Endodermal cell (in vitro differentiated cells): Measurements from ENCODE around the gene PITX2. TPM values are rescaled to one million over a fixed set of nuclear protein-coding genes. Genes with fewer than 3 reads are reported as not detected.

Experiments
- DNase-seq: peaks from one replicate; pipeline ENCODE4 v3.0.0-alpha.2; 2017
- H3K27ac ChIP-seq: 2 replicates; pipeline ENCODE4 v1.5.1; 2013; ENCODE audit warnings: mild to moderate bottlenecking, low read depth, low read length, moderate library complexity
- H3K27me3 ChIP-seq: 2 replicates; pipeline ENCODE4 v1.6.1; 2013; ENCODE audit warnings: mild to moderate bottlenecking, low read length, moderate library complexity; ENCODE audit not compliant: insufficient read depth, control insufficient read depth, poor library complexity, severe bottlenecking
- H3K36me3 ChIP-seq: 2 replicates; pipeline ENCODE4 v1.7.0; 2013; ENCODE audit warnings: mild to moderate bottlenecking, low read length, moderate library complexity; ENCODE audit not compliant: control insufficient read depth, insufficient read depth
- H3K4me1 ChIP-seq: one replicate; pipeline ENCODE4 v1.7.0; 2013; ENCODE audit warnings: low read length; ENCODE audit not compliant: control insufficient read depth, insufficient read depth
- H3K4me3 ChIP-seq: 2 replicates; pipeline ENCODE4 v1.5.1; 2013; ENCODE audit warnings: mild to moderate bottlenecking, low read length, moderate library complexity
- H3K9ac ChIP-seq: 2 replicates; pipeline ENCODE4 v1.6.1; 2013; ENCODE audit warnings: mild to moderate bottlenecking, low read length, moderate library complexity; ENCODE audit not compliant: poor library complexity, severe bottlenecking; ENCODE audit errors: extremely low read depth
- H3K9me3 ChIP-seq: 2 replicates; pipeline ENCODE4 v1.6.1; 2013; ENCODE audit warnings: mild to moderate bottlenecking, low read length, moderate library complexity; ENCODE audit not compliant: control insufficient read depth
- H3K27ac Mint-ChIP-seq: 2 replicates; pipeline ENCODE4 v1.8.0; 2020; ENCODE audit warnings: mixed read lengths
- H3K27me3 Mint-ChIP-seq: 2 replicates; pipeline ENCODE4 v1.8.0; 2021; ENCODE audit warnings: mild to moderate bottlenecking, mixed read lengths; ENCODE audit not compliant: insufficient read depth
- H3K36me3 Mint-ChIP-seq: 2 replicates; pipeline ENCODE4 v1.8.0; 2020; ENCODE audit warnings: low read depth, mixed read lengths
- H3K4me1 Mint-ChIP-seq: 2 replicates; pipeline ENCODE4 v1.8.0; 2020; ENCODE audit warnings: mixed read lengths
- H3K4me3 Mint-ChIP-seq: 2 replicates; pipeline ENCODE4 v1.8.0; 2020; ENCODE audit warnings: mild to moderate bottlenecking, moderate library complexity, mixed read lengths
- H3K9me3 Mint-ChIP-seq: 2 replicates; pipeline ENCODE4 v1.8.0; 2020; ENCODE audit warnings: mild to moderate bottlenecking, mixed read lengths
- WGBS, 2 experiments: methylation state at CpG; one replicate each; pipeline versions ENCODE4 v1.1.5 to v1.1.7; 2013; ENCODE audit warnings: missing lambda C conversion rate in 2 of 2, mixed read lengths in 1 of 2; ENCODE audit not compliant: insufficient coverage in 1 of 2, insufficient read length in 1 of 2; 5-methylcytosine and 5-hydroxymethylcytosine counted together
- total RNA-seq, 2 donors: library from RNA; stranded (reverse); fragmentation: NEBNext Ultra II Directional in 1 of 2; extraction: Animal tissue kit (Norgen Biotek cat#: 25700) in 1 of 2; gene quantifications; 2 replicates in 1 of 2; 3 replicates in 1 of 2; pipeline ENCODE4 v1.2.1, GENCODE V29; 2021
- TF ChIP-seq, protein P1 (sequence below): fragments of 200-600 bp; sonication (generic); conservative IDR thresholded peaks from 2 replicates; pipeline ENCODE4 v1.5.0; 2021; ENCODE audit warnings: antibody characterized with exemption, mild to moderate bottlenecking

Gene PITX2
- total RNA-seq, 2 donors from 2014 or later: 28.8 to 32.7 TPM

DNA sequence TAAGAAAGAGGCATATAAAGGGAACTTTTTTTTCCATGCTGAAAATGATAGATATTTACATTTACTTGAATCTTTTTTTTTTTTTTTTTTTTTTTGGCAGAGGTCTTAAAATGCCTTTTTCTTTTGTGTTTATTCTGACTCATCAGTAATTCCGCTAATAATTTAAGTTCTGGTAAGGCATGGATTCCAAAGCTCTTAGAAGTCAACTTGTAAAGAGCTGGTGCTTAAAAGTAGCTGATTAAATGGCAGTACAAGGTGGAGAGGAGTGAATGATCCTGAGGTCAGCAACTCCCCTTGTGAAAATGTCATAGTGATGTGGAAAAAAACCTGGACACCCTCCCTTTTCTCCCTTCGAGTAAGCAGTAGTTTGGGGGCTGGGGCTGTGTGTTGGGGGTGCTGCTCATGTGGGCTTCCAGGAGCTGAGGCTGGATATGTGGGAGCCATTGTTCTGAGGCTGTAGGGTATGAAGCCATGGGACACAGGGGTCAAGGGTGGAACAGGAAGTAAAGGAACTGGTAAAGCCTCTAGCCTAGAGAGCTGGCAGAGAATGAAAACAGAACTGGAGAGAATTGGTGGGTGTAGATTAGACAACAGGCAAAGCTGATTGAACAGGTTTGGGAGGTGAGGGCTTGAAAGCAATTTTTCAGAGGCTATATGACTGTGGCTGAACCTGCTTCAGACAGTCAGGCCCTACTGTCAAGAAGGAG is 41.0 kb upstream of the PITX2 start:
- Mint-ChIP-seq H3K9me3 (peaks cover 1% of the 10 kb centered on the region), H3K4me1 (no peaks in the 10 kb centered on the region), H3K36me3 (no peaks in the 10 kb centered on the region), H3K27me3 (peaks cover 7% of the 10 kb centered on the region), H3K27ac (no peak overlapping the region), H3K4me3 (no peak overlapping the region)
- no peaks in the 10 kb centered on the region for H3K9me3 ChIP-seq
- TF ChIP-seq, protein P1, sequence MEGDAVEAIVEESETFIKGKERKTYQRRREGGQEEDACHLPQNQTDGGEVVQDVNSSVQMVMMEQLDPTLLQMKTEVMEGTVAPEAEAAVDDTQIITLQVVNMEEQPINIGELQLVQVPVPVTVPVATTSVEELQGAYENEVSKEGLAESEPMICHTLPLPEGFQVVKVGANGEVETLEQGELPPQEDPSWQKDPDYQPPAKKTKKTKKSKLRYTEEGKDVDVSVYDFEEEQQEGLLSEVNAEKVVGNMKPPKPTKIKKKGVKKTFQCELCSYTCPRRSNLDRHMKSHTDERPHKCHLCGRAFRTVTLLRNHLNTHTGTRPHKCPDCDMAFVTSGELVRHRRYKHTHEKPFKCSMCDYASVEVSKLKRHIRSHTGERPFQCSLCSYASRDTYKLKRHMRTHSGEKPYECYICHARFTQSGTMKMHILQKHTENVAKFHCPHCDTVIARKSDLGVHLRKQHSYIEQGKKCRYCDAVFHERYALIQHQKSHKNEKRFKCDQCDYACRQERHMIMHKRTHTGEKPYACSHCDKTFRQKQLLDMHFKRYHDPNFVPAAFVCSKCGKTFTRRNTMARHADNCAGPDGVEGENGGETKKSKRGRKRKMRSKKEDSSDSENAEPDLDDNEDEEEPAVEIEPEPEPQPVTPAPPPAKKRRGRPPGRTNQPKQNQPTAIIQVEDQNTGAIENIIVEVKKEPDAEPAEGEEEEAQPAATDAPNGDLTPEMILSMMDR: no peak
- no peak overlapping the region for H3K27ac ChIP-seq
- H3K27me3 ChIP-seq: no peaks in the 10 kb centered on the region
- no peaks in the 10 kb centered on the region for H3K4me1 ChIP-seq
- H3K9ac ChIP-seq: no peak overlapping the region
- DNase-seq: no peak
- no peaks in the 10 kb centered on the region for H3K36me3 ChIP-seq
- WGBS, 2 experiments: 42% methylated on average over 2 of the region's 2 CpGs; no CpG with 5 or more reads in 1 of the 2 experiments
- no peak overlapping the region for H3K4me3 ChIP-seq

DNA sequence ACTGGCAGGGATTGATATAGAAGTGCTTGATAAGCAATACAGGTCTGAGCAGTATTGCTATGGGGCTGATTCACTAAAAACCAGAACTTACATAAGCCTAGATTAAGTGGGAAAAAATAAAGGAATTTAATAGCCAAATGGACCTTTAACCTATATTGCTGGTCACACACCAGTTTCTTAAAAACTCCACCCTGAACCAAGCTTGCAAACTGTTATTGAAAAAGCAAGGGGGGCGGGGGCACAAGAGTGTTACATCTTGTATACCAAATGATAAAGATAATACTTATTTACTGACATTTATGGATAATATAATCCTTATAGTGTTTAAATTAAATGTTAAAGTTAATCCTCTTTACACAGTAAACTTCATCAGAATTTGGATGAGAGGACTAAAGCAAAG is 40.3 kb upstream of the PITX2 start:
- Histone ChIP-seq H3K9me3 (no peaks in the 10 kb centered on the region), H3K4me3 (no peak overlapping the region), H3K27me3 (no peaks in the 10 kb centered on the region), H3K4me1 (no peaks in the 10 kb centered on the region), H3K27ac (no peak overlapping the region), H3K9ac (no peak overlapping the region), H3K36me3 (no peaks in the 10 kb centered on the region)
- DNase-seq: no peak
- no peak overlapping the region for H3K27ac Mint-ChIP-seq
- peaks cover 4% of the 10 kb centered on the region for H3K9me3 Mint-ChIP-seq
- TF ChIP-seq, protein P1: no peak
- whole genome bisulfite sequencing, 2 experiments: no CpG with 5 or more reads among the region's 1 CpG
- no peak overlapping the region for H3K4me3 Mint-ChIP-seq
- peaks cover 9% of the 10 kb centered on the region for H3K27me3 Mint-ChIP-seq
- no peaks in the 10 kb centered on the region for H3K4me1 Mint-ChIP-seq
- no peaks in the 10 kb centered on the region for H3K36me3 Mint-ChIP-seq

DNA sequence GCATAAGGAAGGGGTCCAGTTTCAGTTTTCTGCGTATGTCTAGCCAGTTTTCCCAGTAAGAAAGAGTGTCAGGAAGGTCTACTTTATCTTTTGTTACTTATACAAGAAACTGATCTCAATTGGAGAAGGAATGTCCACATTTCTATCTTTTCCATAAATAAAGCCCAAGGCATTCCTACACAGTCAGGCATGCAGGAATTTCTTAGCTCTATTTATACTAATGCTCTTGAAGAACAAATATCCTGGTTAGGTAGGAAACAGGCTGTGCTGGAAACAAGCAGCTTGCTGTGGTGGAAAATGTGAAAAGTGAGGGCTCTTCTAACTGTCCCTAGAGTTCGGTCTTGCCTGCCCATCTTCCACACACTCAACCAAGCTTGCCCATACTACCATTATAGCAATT is 37.9 kb upstream of the PITX2 start:
- H3K4me3 Mint-ChIP-seq: no peak overlapping the region
- no peaks in the 10 kb centered on the region for H3K27me3 ChIP-seq
- no peaks in the 10 kb centered on the region for H3K4me1 Mint-ChIP-seq
- H3K9me3 Mint-ChIP-seq: peaks cover 4% of the 10 kb centered on the region
- peaks cover 12% of the 10 kb centered on the region for H3K27me3 Mint-ChIP-seq
- H3K27ac ChIP-seq: no peak overlapping the region
- no peaks in the 10 kb centered on the region for H3K4me1 ChIP-seq
- DNase-seq: no peak
- TF ChIP-seq, protein P1: no peak
- no peaks in the 10 kb centered on the region for H3K36me3 ChIP-seq
- H3K27ac Mint-ChIP-seq: no peak overlapping the region
- WGBS, 2 experiments: 96% methylated on average over 2 of the region's 2 CpGs; no CpG with 5 or more reads in 1 of the 2 experiments
- H3K36me3 Mint-ChIP-seq: no peaks in the 10 kb centered on the region
- no peaks in the 10 kb centered on the region for H3K9me3 ChIP-seq
- no peak overlapping the region for H3K4me3 ChIP-seq
- H3K9ac ChIP-seq: no peak overlapping the region
